GM19023 (cell line): Measurements from ENCODE around the gene KCNH2.

Experiments used
- ATAC-seq: cut with Tn5 transposase; IDR thresholded peaks from one replicate; pipeline ENCODE4 v1.9.1; 2021; ENCODE audit warnings: mild to moderate bottlenecking, moderate library complexity; ENCODE audit not compliant: unreplicated experiment

Gene KCNH2

DNA sequence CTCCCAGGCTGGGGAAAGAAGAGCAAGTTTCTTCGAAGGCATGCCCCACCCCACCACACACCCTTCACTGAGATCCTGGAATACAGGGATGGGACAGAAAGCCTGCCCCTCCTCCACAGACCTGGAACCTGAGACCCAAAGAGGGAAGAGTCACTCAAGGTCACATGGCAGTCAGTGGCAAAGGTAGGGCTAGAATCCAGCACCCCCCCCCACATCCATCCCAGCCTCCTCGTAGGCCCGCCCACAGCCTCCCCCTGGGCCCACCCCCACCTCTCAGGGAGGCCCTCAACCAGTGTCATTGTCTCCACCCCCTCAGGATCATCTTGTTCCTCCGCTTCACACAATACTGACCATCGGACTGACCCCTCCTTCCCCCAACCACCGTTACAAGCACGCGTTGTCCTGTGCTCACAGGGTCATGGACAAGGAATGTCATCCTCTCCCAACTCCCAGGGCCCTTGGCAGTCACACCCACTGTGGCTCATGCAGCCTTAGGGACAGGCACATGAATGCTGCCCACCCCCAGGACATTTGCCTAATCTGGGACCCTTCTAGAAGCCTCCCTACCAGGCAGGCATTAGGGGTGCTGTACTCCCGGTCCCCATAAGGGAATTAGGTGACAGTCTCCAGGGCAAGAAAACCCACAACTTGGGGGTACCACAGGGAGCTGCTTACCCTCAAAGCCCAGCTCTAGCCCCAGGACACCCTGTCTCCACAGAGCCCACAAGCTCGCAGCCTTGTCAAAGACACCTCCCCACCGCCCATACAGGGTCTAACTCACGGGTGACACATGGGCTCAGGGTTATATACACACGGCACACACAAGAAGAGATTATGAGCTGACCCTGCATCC, 1.4 kb downstream of the KCNH2 start:
- ATAC-seq = no peak

DNA sequence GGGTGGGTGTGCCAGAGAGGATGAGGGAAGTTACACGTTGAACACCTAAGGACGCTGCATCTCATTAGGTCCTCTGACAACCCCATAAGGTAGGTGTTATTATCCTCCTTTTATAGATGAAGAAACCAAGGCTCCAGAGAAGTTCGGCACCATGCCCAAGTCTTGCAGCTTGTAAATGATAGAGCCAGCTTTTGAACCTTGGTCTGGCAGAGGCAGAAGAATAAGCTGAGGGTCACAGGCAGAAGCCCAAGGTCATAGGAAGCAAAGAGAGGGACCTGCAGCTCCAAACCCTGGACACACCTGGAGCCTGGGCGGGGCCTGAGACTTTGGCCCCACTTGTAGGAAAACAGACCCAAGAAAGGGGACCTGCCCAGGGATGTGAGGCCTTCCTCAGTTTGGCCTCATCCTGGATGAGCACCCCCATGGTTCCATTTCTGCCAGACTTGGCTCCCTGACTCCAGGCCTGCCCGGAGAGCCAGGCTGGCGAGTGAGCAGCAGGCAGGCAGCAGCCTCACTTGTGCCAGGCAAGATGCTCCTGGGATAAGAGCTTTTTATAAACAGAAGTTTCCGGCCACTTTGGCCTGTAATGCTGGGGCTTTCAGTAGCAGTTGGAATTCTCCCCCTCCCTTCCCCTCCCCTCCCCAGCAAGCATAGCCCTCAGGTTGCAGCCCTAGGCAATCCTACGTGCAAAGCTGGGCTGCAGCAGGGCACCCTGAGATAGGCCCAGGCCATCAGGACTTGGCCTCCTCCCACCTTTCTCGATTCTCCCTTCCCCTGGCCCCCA, 2.4 kb downstream of the KCNH2 start:
- no peak for ATAC-seq

GRCh38 chr7:150974468-150975391, 3.4 kb downstream of the KCNH2 start:
- peak; percentile 62 for ATAC-seq

- ATAC-seq = peak; percentile 1
Observed at GRCh38 chr7:150973571-150974451, 4.3 kb downstream of the KCNH2 start.

GRCh38 chr7:150972741-150973140, 5.4 kb downstream of the KCNH2 start:
- ATAC-seq = no peak

DNA sequence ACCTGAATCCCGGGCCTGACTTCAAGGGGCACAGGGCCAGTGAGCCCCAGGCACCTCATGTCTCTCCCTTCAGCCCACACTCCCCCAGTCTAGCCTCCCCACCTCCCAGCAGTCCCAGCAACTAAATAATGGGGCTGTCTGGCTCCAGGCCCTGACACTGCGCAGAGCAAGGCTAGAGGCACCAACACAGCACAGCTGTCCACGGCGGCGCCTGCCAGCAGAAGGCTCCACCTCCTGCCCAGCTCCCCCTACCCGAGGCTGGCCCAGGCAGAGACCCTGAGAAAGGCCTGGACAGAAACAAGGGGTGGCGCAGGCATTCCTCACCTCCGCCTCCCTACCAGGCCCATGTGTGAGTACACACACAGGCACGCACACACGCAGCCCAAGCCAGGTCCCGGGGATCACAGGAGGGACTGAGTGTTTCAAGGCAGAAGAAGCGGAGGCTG, 6.1 kb downstream of the KCNH2 start:
- no peak for ATAC-seq

- ATAC-seq = no peak
Observed at GRCh38 chr7:150971242-150972022, 6.7 kb downstream of the KCNH2 start.

GRCh38 chr7:150970424-150970823, 7.7 kb downstream of the KCNH2 start:
- no peak for ATAC-seq

GRCh38 chr7:150969475-150969874, 8.6 kb downstream of the KCNH2 start:
- no peak for ATAC-seq

- no peak for ATAC-seq
Observed at GRCh38 chr7:150968734-150969372, 9.3 kb downstream of the KCNH2 start.

DNA sequence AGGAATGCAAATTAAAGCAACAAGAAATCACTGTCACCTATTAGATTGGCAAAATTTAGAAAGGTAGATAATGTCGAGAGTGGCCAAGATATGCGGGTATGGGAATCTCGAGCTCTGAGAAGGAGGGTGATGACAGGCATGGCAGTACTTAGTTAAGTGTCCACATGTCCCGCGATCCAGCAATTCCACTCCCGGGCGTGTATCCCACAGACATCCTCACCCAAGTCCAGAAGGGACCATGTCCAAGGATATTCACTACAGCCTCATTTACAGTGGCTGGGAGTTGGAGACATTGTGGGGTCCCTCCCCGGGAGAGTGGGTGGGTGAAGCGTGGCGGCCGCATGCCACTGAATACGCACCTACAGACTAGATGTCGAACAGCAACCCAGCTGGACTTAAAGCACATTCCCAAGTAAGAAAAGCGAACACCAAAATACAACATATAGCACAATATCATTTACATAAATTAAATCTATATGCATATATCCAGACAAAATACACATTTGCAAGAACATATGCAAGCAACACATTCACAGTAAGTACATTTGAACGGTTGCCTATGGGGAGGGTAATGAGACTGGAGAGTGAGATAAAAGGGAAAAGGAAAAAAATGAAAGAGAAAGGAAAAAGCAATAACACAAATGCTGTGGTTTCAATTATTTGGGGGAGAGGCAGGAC, 9.9 kb downstream of the KCNH2 start:
- no peak for ATAC-seq

- ATAC-seq = no peak
Observed at GRCh38 chr7:150967349-150967748, 10.8 kb downstream of the KCNH2 start.

GRCh38 chr7:150966002-150966401, 12.1 kb downstream of the KCNH2 start:
- ATAC-seq = no peak

GRCh38 chr7:150965273-150965830, 12.8 kb downstream of the KCNH2 start:
- no peak for ATAC-seq

DNA sequence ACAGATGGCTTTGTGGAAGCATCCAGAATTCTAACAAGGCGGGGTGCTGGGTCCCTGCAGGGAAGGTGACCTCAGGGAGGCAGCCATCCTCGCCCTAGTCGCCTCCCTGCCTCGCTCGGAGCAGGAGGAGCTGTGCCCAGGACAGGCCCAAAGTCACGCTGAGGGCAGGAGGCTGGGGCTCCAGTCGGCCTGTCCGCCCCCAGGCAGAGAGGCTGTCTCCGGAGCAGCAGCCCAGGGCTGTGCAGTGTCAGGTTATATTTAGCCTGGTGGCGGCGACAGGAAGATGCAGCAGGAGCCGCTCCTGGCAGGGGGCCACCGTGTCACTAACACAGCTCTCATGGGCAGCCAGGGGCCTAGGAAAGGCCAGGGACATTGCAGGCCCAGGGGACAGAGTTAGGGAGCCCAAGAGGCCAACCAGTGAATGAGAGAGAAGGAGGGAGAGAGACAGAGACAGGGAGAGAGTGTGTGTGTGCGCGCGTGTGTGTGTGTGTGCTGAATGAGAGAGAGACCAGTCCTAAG, 13.5 kb downstream of the KCNH2 start:
- ATAC-seq = no peak

GRCh38 chr7:150963707-150964559, 14.2 kb downstream of the KCNH2 start:
- no peak for ATAC-seq
